ENCODE measurements around the gene FADS2. TPM values are rescaled to one million over a fixed set of nuclear protein-coding genes. Genes with fewer than 3 reads are reported as not detected.

The FADS2 gene
- total and polyA plus RNA-seq, 2 of the 13 experiments (the other 11 are each of a cell fraction or from before 2014, with no cell fraction given): 90.1 to 124 TPM

DNA sequence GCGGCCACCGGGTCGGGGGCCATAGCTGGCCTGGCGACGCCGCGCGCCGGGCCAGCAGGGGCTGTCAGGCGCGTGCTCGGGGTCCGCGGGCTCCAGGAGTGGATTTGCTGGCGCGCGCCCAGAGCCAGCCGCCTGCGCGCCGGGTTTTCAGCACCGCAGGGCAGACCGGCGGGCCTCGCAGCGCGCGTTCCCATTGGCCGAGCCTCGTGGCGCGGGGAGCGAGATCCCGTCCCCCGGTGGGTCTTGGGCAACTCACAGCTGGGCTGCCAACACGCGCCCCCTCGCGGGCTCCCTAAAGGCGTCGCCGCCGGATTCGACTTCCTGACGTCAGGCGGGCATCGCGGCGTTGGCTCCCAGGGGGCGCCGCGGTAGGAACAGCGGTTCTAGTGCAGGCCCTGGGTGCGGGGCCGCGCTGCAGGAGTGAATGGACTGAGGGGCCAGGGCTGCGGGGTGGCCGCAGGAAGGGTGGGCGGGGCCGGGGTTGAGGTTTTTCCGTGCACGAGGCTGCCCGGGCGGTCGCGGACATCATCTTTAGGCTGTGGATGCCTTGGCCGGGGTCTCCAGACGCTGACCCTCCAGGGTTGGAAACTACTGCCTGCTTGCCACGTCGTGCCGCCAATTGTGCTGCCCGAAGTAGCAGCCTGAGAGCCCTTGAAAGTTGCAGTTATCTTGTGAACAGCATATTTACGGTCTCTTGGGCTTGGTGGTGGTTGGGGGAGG is 11.2 kb upstream of the FADS2 start, which contains the start of gene FADS1 (continued):
- TF ChIP-seq, protein P1, sequence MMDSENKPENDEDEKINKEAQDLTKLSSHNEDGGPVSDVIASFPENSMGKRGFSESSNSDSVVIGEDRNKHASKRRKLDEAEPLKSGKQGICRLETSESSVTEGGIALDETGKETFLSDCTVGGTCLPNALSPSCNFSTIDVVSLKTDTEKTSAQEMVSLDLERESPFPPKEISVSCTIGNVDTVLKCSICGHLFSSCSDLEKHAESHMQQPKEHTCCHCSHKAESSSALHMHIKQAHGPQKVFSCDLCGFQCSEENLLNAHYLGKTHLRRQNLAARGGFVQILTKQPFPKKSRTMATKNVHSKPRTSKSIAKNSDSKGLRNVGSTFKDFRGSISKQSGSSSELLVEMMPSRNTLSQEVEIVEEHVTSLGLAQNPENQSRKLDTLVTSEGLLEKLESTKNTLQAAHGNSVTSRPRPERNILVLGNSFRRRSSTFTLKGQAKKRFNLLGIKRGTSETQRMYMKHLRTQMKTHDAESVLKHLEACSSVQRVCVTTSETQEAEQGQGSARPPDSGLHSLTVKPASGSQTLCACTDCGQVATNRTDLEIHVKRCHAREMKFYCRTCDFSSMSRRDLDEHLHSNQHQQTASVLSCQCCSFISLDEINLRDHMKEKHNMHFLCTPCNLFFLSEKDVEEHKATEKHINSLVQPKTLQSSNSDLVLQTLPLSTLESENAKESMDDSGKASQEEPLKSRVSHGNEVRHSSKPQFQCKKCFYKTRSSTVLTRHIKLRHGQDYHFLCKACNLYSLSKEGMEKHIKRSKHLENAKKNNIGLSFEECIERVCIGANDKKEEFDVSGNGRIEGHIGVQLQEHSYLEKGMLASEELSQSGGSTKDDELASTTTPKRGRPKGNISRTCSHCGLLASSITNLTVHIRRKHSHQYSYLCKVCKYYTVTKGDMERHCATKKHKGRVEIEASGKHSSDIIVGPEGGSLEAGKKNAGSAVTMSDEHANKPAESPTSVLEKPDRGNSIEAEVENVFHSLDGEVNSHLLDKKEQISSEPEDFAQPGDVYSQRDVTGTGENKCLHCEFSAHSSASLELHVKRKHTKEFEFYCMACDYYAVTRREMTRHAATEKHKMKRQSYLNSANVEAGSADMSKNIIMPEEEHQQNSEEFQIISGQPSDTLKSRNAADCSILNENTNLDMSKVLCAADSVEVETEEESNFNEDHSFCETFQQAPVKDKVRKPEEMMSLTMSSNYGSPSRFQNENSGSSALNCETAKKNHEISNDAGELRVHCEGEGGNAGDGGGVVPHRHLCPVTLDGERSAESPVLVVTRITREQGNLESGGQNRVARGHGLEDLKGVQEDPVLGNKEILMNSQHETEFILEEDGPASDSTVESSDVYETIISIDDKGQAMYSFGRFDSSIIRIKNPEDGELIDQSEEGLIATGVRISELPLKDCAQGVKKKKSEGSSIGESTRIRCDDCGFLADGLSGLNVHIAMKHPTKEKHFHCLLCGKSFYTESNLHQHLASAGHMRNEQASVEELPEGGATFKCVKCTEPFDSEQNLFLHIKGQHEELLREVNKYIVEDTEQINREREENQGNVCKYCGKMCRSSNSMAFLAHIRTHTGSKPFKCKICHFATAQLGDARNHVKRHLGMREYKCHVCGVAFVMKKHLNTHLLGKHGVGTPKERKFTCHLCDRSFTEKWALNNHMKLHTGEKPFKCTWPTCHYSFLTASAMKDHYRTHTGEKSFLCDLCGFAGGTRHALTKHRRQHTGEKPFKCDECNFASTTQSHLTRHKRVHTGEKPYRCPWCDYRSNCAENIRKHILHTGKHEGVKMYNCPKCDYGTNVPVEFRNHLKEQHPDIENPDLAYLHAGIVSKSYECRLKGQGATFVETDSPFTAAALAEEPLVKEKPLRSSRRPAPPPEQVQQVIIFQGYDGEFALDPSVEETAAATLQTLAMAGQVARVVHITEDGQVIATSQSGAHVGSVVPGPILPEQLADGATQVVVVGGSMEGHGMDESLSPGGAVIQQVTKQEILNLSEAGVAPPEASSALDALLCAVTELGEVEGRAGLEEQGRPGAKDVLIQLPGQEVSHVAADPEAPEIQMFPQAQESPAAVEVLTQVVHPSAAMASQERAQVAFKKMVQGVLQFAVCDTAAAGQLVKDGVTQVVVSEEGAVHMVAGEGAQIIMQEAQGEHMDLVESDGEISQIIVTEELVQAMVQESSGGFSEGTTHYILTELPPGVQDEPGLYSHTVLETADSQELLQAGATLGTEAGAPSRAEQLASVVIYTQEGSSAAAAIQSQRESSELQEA (CRISPR knock-in tag; IDR thresholded peaks at IDR 0.05; ENCODE audit: not compliant biosample characterization): no peak
- TF ChIP-seq JARID2 (CRISPR knock-in tag; IDR thresholded peaks at IDR 0.05; ENCODE audit: insufficient replicate concordance): no peak
- TF ChIP-seq NFYB (CRISPR knock-in tag; IDR thresholded peaks at IDR 0.05): peak; percentile 78
- TF ChIP-seq ZNF296 (CRISPR knock-in tag; conservative IDR thresholded peaks at IDR 0.05): no peak
- peak; percentile 85 for TF ChIP-seq SAFB2 (CRISPR knock-in tag; IDR thresholded peaks at IDR 0.05; ENCODE audit: borderline replicate concordance, low read depth)
- no peak for TF ChIP-seq FIP1L1 (IDR thresholded peaks at IDR 0.05; ENCODE audit: borderline replicate concordance, insufficient read depth, low read depth, low read length)
- no peak for TF ChIP-seq ZFP41 (CRISPR knock-in tag; IDR thresholded peaks at IDR 0.05; ENCODE audit: borderline replicate concordance)
- 0 out of 2 replicates have a peak, but pooled peaks have one; percentile 50 for TF ChIP-seq MIXL1 (CRISPR knock-in tag; IDR thresholded peaks at IDR 0.05)
- TF ChIP-seq, protein P2, sequence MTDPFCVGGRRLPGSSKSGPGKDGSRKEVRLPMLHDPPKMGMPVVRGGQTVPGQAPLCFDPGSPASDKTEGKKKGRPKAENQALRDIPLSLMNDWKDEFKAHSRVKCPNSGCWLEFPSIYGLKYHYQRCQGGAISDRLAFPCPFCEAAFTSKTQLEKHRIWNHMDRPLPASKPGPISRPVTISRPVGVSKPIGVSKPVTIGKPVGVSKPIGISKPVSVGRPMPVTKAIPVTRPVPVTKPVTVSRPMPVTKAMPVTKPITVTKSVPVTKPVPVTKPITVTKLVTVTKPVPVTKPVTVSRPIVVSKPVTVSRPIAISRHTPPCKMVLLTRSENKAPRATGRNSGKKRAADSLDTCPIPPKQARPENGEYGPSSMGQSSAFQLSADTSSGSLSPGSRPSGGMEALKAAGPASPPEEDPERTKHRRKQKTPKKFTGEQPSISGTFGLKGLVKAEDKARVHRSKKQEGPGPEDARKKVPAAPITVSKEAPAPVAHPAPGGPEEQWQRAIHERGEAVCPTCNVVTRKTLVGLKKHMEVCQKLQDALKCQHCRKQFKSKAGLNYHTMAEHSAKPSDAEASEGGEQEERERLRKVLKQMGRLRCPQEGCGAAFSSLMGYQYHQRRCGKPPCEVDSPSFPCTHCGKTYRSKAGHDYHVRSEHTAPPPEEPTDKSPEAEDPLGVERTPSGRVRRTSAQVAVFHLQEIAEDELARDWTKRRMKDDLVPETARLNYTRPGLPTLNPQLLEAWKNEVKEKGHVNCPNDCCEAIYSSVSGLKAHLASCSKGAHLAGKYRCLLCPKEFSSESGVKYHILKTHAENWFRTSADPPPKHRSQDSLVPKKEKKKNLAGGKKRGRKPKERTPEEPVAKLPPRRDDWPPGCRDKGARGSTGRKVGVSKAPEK (CRISPR knock-in tag; IDR thresholded peaks at IDR 0.05; ENCODE audit: borderline replicate concordance): no peak
- no peak for TF ChIP-seq HHEX (CRISPR knock-in tag; IDR thresholded peaks at IDR 0.05)
- TF ChIP-seq BHLHE40 (IDR thresholded peaks at IDR 0.05; ENCODE audit: low read length): no peak
- peak; percentile 97 for TF ChIP-seq HOXA3 (CRISPR knock-in tag; IDR thresholded peaks at IDR 0.05)
- TF ChIP-seq SMYD3 (CRISPR knock-in tag; IDR thresholded peaks at IDR 0.05): no peak
- TF ChIP-seq DPF2 (CRISPR knock-in tag; IDR thresholded peaks at IDR 0.05; ENCODE audit: borderline replicate concordance, low read depth): no peak
- TF ChIP-seq RARG (CRISPR knock-in tag; IDR thresholded peaks at IDR 0.05; ENCODE audit: low read depth): 0 out of 2 replicates have a peak, but pooled peaks have one; percentile 51
- TF ChIP-seq, protein P3, sequence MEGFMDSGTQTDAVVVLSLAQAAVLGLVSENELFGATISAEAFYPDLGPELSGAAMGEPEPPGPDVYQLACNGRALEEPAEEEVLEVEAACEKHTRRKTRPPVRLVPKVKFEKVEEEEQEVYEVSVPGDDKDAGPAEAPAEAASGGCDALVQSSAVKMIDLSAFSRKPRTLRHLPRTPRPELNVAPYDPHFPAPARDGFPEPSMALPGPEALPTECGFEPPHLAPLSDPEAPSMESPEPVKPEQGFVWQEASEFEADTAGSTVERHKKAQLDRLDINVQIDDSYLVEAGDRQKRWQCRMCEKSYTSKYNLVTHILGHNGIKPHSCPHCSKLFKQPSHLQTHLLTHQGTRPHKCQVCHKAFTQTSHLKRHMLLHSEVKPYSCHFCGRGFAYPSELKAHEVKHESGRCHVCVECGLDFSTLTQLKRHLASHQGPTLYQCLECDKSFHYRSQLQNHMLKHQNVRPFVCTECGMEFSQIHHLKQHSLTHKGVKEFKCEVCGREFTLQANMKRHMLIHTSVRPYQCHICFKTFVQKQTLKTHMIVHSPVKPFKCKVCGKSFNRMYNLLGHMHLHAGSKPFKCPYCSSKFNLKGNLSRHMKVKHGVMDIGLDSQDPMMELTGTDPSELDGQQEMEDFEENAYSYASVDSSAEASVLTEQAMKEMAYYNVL (CRISPR knock-in tag; IDR thresholded peaks at IDR 0.05; ENCODE audit: borderline replicate concordance): peak; percentile 92

Measured in HepG2 (cell line).